GM18868 (cell line): Measurements from ENCODE around the gene LRCH3.

Experiments
- ATAC-seq: cut with Tn5 transposase; IDR thresholded peaks from one replicate; pipeline ENCODE4 v1.9.1; 2021; ENCODE audit warnings: mild to moderate bottlenecking, moderate library complexity; ENCODE audit not compliant: unreplicated experiment

The LRCH3 gene

GRCh38 chr3:197833930-197834715 is 43.1 kb downstream of the LRCH3 start:
- peak; percentile 56 for ATAC-seq

GRCh38 chr3:197835509-197835908 is 44.5 kb downstream of the LRCH3 start:
- ATAC-seq: no peak

GRCh38 chr3:197836244-197836643 is 45.2 kb downstream of the LRCH3 start:
- no peak for ATAC-seq

- ATAC-seq: no peak
These were observed 46.2 kb downstream of the LRCH3 start for GRCh38 chr3:197837282-197837681.

- ATAC-seq: no peak
These were observed 50.7 kb downstream of the LRCH3 start for GRCh38 chr3:197841789-197842188.

GRCh38 chr3:197846491-197846890 is 55.4 kb downstream of the LRCH3 start:
- no peak for ATAC-seq

GRCh38 chr3:197847866-197848401 is 56.9 kb downstream of the LRCH3 start:
- peak; percentile 85 for ATAC-seq

GRCh38 chr3:197854596-197855343 is 63.7 kb downstream of the LRCH3 start:
- ATAC-seq: no peak

- ATAC-seq: no peak
These were observed 64.5 kb downstream of the LRCH3 start for GRCh38 chr3:197855571-197855970.

GRCh38 chr3:197856199-197856816 is 65.3 kb downstream of the LRCH3 start:
- ATAC-seq: no peak

GRCh38 chr3:197858133-197858532 is 67.1 kb downstream of the LRCH3 start:
- ATAC-seq: no peak

GRCh38 chr3:197858598-197858997 is 67.5 kb downstream of the LRCH3 start:
- ATAC-seq: no peak

GRCh38 chr3:197866035-197866434 is 75.0 kb downstream of the LRCH3 start:
- ATAC-seq: no peak

- ATAC-seq: no peak
These were observed 82.3 kb downstream of the LRCH3 start for GRCh38 chr3:197873329-197873728.

GRCh38 chr3:197874064-197874463 is 83.0 kb downstream of the LRCH3 start:
- ATAC-seq: no peak

GRCh38 chr3:197874653-197875052 is 83.6 kb downstream of the LRCH3 start:
- ATAC-seq: no peak

GRCh38 chr3:197877902-197878301 is 86.8 kb downstream of the LRCH3 start:
- no peak for ATAC-seq

GRCh38 chr3:197878427-197878826 is 87.4 kb downstream of the LRCH3 start:
- no peak for ATAC-seq

- ATAC-seq: no peak
These were observed 89.6 kb downstream of the LRCH3 start for GRCh38 chr3:197880491-197881269.

- no peak for ATAC-seq
These were observed 90.4 kb downstream of the LRCH3 start for GRCh38 chr3:197881270-197881969.
